ENCODE results near the gene HOXC9.

GRCh38 chr12:54033980-54034784 lies 34.2 kb downstream of the HOXC9 start:
- TF ChIP-seq CTCF (conservative IDR thresholded peaks at IDR 0.05; ENCODE audit: low read depth, low read length) (no peak), RAD21 (IDR thresholded peaks at IDR 0.05; ENCODE audit: low read length) (no peak), POLR2A (IDR thresholded peaks at IDR 0.05; ENCODE audit: low read depth, low read length) (no peak), CEBPB (IDR thresholded peaks at IDR 0.05; ENCODE audit: low read depth, low read length) (no peak)
